ENCODE measurements around the gene IRF7.
"Not testable (repeated sequence)": the region's sequence is repeated elsewhere in the genome, so short reads cannot be mapped to it uniquely, and the experiment has no call there.

Gene IRF7

DNA sequence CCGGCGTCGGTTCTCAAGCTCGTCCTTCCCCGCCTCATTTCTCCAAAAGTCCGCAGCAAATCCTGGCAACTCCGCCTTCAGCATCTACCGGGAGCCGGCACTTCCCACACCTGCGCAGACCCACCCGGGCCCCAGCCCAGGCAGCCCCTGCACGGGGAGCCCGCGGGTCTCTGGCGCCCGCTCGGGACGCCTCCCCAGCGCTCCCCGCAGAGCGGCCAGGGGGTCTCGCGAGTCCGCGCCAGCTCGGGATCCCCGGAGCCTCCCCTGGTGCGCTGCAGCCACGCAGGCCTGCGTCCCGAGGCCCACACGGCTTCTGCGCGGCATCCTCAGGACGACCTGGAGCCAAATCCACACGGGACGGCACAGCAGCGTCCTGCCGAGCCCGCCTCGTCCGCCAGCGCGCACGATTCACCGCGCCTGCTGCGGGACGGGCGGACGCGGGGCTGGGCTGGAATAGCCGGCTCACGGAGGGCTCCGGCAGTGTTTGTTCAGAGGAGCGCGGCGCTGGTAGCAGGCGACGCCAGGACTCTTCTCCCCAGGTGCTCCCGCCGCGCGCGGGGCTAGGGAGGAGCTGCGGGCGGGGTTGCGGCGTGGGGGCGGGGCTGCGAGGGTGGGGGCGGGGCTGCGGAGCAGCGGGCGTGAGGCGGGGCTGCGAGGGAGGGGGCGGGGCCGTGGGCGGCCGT, 40.3 kb downstream of the IRF7 start:
- DNase-seq (ENCODE audit: low read depth in 1 of 2, low spot score in 1 of 2): peak; percentile 45 to 69
- no peak for TF ChIP-seq JUND (IDR thresholded peaks at IDR 0.05; ENCODE audit: low read depth)
- in situ Hi-C loops (cut with HindIII; ENCODE audit: low pct_unique_long_range_greater_than_20kb, low sequenced_read_pairs): no loop called here

DNA sequence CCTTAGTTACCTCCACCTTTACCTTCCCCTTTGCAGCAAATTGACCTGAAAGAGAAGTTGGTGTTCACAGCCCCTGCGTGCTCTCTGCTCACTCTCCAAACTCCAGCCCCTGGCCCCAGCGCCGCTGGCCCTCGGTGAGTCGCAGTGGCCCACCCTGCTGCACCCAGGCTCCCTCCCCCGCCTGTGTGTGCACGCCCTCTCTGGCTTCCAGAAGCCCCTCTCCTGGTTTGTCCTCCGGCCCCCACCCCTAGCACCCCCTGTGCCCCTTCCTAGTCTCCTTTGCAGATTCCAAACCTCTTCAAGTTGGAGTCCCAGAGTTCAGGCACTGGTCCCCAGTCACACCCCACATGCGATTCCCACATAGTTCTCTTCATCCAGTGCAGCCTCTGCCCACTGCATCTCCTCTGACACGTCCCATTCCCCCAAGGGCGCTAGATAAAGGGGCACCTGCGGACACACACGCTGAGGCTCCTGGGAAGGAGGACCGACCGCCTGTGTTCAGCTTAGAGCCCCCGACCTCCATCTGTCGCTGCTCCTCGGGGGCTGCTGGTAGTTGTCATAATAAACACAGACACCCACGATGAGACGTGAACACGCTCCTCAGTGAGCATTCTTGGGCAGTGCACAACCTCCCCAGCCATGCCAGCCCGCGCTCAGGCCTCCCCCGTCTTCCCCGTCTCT, 41.0 kb downstream of the IRF7 start:
- TF ChIP-seq JUND (IDR thresholded peaks at IDR 0.05; ENCODE audit: low read depth): no peak
- in situ Hi-C loops (cut with HindIII; ENCODE audit: low pct_unique_long_range_greater_than_20kb, low sequenced_read_pairs): no loop called here

DNA sequence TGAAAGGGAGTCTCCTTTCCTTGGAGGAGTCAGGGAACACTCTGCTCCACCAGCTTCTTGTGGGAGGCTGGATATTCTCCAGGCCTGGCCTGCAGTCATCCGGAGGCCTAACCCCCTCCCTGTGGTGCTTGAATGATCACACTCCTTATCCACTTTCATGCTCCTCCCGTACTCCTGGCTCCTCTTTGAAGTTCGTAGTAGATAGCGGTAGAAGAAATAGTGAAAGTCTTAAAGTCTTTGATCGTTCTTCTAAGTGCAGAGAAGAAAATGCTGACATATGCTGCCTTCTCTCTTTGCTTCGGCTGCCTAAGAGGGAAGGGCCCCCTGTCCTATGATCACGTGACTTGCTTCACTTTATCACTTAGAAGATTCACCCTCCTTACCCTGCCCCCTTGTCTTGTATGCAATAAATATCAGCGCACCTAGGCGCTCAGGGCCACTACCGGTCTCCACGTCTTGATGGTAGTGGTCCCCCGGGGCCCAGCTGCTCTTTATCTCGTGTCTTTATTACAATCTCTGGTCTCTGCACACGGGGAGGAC, 41.6 kb downstream of the IRF7 start:
- in situ Hi-C loops (cut with HindIII; ENCODE audit: low pct_unique_long_range_greater_than_20kb, low sequenced_read_pairs); DNase-seq (ENCODE audit: low read depth in 1 of 2, low spot score in 1 of 2): not testable (repeated sequence)

More for the DNA sequence above, 41.0 kb downstream of the IRF7 start:
- DNase-seq (ENCODE audit: low read depth in 1 of 2, low spot score in 1 of 2): no peak

DNA sequence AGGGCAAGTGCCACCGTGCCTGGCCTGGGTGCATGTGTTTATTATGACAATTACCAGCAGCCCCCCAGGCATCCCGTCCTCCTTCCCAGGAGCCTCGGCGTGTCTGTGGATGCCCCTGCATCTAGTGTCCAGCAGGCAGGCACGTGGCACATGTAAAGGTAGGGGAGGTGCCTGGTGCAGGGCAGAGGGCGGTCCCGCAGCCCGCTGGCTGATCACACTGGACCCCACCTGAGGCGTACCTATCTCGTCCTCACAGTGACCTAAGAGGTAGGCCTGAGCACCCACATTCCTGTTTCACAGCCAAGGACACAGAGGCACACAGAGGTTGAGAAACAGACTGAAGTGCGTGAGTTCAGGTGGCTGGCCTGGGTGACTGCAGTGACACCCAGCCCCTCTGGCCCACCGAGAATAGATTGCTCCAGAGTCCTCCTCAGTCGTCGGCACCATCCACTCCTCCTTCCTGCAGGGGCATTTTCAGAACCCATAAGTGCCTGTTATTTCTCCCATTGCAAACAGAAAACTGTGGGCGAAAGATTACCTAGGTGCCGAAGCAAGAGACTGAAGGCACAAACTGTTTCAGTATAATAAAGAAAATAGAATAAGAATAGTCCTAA, 42.5 kb downstream of the IRF7 start:
- in situ Hi-C loops (cut with HindIII; ENCODE audit: low pct_unique_long_range_greater_than_20kb, low sequenced_read_pairs): no loop called here

DNA sequence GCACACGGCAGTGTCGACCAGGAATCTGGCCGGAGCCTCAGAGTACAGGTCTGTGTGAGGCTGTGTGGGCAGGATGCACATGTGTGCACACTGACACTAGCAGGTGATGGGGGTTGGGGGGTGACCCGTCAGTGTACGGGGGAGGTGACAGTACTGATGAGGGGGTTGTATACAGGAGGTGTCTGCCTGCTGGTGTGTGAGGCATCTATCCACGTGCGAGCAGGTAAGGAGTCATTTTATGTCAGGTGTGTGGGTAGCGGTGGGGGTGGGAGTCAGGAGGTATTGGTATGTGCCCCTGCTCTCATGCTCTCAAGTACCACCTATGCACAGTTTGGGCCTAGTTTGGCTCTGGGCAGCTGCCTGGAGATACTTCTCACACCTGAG, 44.0 kb downstream of the IRF7 start:
- no peak for TF ChIP-seq JUND (IDR thresholded peaks at IDR 0.05; ENCODE audit: low read depth)
- DNase-seq (ENCODE audit: low read depth in 1 of 2, low spot score in 1 of 2): no peak
- in situ Hi-C loops (cut with HindIII; ENCODE audit: low pct_unique_long_range_greater_than_20kb, low sequenced_read_pairs): no loop called here

More for the DNA sequence above, 42.5 kb downstream of the IRF7 start:
- TF ChIP-seq JUND (IDR thresholded peaks at IDR 0.05; ENCODE audit: low read depth): no peak
- DNase-seq (ENCODE audit: low read depth in 1 of 2, low spot score in 1 of 2): no peak

DNA sequence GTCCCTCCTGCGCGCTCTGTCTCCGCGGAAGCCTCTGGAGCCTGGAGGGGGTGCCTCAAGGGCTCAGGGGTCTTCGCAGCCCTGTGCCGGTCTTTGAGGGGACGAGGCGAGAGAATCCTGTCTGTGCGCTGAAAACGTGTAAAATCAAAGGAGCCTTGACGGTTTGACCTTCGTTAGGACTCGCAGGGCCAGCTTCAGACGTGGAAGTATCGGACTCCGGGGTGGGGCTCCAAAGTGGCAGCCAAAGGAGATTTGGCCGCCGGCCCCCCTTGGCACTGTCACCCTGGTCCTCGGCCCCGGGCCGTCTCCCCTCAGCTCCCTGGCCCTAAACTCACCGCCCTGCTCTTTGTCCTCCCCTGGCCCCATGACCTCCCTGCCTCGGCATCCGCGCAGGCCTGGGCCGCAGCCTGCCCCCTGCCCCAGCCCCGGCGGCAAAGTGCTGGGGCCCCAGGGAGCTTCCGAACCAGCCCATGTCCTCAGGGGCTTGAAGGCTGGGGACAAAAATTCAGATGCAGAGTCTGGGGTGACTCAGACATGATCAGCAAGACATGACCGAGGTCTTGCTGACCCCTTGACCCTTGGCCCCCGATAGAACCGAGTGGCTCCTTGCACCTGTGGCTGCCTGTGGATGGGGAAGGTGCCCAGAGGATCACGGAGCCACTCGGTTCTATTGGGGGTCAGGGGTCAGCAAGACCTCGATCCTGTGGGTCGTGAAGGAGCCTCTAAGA, 46.4 kb downstream of the IRF7 start:
- no peak for TF ChIP-seq JUND (IDR thresholded peaks at IDR 0.05; ENCODE audit: low read depth)
- in situ Hi-C loops (cut with HindIII; ENCODE audit: low pct_unique_long_range_greater_than_20kb, low sequenced_read_pairs): no loop called here
- DNase-seq (ENCODE audit: low read depth in 1 of 2, low spot score in 1 of 2): no peak

DNA sequence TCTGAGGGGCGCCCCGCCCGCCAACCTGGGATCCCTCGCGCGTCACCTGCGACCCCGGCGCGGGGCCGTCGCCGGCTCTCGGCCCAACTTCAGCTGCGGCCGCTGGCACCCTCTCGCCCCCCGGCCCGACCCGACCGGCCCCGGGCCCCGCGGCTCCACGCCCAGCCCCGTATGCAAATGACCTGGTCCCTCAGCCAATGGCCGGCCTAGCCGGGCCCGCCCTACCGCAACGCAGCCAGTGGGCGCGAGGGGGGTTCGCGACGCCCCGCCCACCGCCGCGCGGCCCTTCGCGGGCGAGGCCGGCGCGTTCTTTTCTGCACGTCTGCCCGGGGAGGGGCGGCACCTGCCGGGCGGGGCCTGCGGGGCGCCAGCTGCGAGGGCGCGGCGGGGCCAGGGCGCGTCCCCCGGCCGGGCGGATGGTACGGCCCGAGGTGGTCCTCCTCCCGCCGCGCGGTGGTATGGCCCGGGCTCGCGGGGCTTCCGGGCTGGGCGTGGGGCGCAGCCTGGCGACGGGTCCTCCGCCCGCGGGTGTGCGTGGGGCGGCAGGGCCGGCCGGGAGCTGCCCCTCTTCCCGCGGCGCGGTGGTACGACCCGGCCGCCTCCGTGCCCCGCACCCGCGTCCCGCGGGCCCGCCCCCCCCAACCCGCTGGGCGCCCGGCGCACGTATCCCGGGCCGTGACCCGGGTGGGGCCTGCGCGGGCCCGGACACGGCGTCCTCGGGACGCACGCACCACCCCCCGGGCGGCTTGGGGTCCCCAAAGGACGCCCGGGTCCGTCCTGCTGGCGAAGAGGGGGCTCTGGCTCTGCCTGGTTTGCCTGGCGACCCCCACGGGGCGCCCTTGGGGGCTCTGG, 47.2 kb downstream of the IRF7 start:
- TF ChIP-seq JUND (IDR thresholded peaks at IDR 0.05; ENCODE audit: low read depth): no peak
- in situ Hi-C loops (cut with HindIII; ENCODE audit: low pct_unique_long_range_greater_than_20kb, low sequenced_read_pairs): no loop called here
- DNase-seq (ENCODE audit: low read depth in 1 of 2, low spot score in 1 of 2): peak; percentile 76 to 90

DNA sequence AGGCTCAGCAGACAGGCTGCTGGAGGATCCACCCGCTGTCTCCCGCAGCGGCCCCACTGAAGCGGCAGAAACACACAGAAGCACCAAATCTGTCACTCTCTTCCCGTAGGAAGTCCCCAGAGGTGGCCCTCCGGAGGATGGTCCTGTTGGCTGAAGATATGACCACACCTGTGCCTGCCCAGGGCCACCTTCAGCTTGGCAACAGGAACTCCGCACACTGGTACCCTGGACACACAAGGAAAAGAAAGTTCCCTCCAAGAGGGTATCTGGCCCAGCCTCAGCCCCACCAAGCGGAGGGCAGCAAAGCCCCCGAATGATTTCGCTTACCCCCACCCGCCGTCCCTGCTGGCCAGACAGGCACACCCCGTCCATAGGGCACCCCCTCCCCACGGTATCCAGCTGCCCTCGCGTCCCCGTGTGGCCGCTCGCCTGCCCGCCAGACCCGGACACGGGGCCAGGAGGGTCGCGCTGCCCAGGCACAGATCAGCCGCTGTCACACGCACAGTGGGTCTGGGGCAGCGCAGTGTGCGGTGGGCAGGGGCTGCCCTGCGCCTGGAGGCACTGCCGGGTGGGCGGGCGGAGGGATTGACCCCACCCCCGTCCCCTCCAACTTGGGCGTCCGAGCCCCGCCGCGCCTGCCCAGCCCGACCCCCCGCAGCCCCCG, 48.0 kb downstream of the IRF7 start:
- in situ Hi-C loops (cut with HindIII; ENCODE audit: low pct_unique_long_range_greater_than_20kb, low sequenced_read_pairs): no loop called here
- no peak for DNase-seq (ENCODE audit: low read depth in 1 of 2, low spot score in 1 of 2)

DNA sequence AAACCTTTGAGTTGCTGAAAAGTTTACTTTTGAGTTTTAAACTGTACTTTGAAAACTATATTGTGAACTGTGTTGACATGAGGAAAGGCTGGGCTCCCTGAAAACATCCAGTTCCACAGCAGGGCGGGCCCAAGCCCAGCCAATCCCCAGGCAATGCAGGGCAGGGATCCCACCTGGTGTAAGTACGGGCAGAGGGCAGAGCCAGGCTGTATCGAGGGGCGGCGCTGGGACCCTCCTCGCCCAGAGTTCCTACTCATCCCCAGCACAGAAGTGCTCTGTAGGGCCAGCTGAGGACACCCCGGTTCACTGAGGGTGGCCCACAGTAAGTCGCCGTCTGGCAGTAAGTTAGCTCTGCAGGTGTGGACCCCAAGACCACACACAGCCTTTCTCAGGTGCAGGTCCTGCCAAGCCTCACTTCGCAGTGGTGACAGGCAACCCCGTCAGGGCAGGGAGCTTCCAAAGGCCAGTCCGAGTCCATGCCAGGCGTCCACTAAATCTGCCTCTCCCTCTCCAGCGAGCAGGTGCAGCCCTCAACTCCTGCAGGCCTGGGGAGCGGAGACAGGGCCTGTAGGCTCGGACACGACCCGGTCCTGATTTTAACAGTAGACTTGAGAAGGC, 48.6 kb downstream of the IRF7 start:
- in situ Hi-C loops (cut with HindIII; ENCODE audit: low pct_unique_long_range_greater_than_20kb, low sequenced_read_pairs): no loop called here
- DNase-seq (ENCODE audit: low read depth in 1 of 2, low spot score in 1 of 2): no peak
- TF ChIP-seq JUND (IDR thresholded peaks at IDR 0.05; ENCODE audit: low read depth): no peak

More for the DNA sequence above, 48.0 kb downstream of the IRF7 start:
- no peak for TF ChIP-seq JUND (IDR thresholded peaks at IDR 0.05; ENCODE audit: low read depth)

DNA sequence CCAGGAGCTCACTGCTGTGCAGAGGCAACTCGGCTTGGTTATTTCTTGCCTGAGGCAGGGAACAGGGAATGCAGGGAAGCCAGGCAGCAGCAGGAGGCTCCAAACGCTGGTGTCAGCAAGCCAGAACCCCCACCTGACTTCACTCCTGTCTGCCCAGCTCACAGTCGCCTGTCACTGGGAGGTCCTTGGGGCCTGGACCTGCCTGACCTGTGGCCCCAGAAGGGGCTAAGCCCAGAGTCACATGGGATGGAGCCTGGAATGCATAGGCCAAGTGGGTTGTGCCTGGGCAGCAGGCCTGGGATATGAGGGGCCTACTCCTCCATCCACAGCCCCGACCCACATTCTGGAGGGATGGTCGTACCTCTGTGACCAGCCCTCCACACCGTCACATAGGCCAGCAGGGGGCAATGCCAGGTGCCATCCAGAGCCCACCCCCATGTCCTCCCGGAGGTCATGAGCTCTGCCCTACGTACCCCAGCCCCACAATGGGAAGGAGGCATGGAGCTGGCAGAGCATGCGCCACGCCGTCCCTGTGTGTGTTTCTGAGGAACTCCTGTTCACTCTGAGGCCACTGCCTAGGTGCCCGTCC, 49.7 kb downstream of the IRF7 start:
- in situ Hi-C loops (cut with HindIII; ENCODE audit: low pct_unique_long_range_greater_than_20kb, low sequenced_read_pairs): no loop called here
- peak in 1 of 2 experiments; percentile 64 for DNase-seq (ENCODE audit: low read depth in 1 of 2, low spot score in 1 of 2)
- no peak for TF ChIP-seq JUND (IDR thresholded peaks at IDR 0.05; ENCODE audit: low read depth)
